Measurements from ENCODE around the gene PTGDR2. TPM values are rescaled to one million over a fixed set of nuclear protein-coding genes. Genes with fewer than 3 reads are reported as not detected.

PTGDR2 gene
- total and polyA plus RNA-seq, 8 donors, result 0.09 to 5.7 (median 0.43) TPM

DNA sequence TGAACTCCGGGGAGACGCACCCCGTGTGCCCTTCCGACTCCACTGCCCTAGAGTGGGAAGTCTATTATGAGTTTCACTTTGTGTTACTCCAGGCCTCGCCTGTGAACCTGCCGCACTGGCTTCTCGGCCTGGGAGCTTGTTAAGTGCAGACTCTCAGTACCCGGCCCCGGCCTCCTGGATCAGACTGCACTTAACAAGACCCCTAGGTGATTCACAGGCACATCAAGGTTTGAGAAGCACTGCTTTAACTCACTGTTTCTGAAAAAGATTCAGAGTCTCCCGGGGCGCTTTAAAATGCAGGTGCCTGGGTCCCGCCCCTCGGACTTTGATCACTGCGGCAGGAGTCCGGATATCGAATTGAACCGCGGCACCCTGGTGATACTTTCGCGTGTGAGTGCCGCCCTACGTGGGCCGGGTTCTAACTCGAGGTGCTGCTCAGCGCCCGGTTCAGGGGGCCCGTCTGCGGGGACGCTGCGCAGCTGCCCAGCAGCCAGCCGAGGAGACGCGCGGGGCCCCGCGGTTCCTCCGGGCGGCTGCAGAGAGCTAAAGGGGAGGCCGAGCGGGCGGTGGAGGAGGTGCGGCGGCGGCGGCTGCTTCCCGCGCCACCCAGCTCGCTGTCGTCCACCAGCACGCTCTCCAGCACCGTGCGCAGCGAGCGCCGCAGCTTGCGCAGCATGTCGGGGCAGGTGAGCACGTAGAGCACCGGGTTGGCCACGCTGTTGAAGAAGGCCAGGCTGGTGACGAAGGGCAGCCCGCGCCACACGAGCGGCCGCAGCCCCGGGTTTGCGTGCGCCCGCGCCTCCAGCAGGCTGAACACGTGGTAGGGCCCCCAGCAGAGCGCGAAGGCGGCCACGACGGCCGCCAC lies 3.4 kb downstream of the PTGDR2 start:
- WGBS, 2 donors, result 23 to 25% methylated on average over 78 of the region's 78 CpGs
- H3K4me1 ChIP-seq, result no peaks in the 10 kb centered on the region
- intact Hi-C loops (cut with DNase I), result no loop called here
- H3K4me3 ChIP-seq, result peak overlapping the region; percentile 3 to 44 (median 22)
- ATAC-seq (peak; percentile 77 to 94 (median 82)), DNase-seq (peak; percentile 39 to 81 (median 65)), FAIRE-seq (no peak)
- peak overlapping the region in 3 of 4 donors; percentile 44 to 57 (median 53) for H3K27ac ChIP-seq
- TF ChIP-seq, protein P1, sequence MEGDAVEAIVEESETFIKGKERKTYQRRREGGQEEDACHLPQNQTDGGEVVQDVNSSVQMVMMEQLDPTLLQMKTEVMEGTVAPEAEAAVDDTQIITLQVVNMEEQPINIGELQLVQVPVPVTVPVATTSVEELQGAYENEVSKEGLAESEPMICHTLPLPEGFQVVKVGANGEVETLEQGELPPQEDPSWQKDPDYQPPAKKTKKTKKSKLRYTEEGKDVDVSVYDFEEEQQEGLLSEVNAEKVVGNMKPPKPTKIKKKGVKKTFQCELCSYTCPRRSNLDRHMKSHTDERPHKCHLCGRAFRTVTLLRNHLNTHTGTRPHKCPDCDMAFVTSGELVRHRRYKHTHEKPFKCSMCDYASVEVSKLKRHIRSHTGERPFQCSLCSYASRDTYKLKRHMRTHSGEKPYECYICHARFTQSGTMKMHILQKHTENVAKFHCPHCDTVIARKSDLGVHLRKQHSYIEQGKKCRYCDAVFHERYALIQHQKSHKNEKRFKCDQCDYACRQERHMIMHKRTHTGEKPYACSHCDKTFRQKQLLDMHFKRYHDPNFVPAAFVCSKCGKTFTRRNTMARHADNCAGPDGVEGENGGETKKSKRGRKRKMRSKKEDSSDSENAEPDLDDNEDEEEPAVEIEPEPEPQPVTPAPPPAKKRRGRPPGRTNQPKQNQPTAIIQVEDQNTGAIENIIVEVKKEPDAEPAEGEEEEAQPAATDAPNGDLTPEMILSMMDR (IDR thresholded peaks at IDR 0.05), result no peak
- H3K36me3 ChIP-seq, result peaks cover 0 to 16% (median 5%) of the 10 kb centered on the region in 3 donors
- no peaks in the 10 kb centered on the region for H3K9me3 ChIP-seq
- H3K27me3 ChIP-seq, result no peaks in the 10 kb centered on the region

DNA sequence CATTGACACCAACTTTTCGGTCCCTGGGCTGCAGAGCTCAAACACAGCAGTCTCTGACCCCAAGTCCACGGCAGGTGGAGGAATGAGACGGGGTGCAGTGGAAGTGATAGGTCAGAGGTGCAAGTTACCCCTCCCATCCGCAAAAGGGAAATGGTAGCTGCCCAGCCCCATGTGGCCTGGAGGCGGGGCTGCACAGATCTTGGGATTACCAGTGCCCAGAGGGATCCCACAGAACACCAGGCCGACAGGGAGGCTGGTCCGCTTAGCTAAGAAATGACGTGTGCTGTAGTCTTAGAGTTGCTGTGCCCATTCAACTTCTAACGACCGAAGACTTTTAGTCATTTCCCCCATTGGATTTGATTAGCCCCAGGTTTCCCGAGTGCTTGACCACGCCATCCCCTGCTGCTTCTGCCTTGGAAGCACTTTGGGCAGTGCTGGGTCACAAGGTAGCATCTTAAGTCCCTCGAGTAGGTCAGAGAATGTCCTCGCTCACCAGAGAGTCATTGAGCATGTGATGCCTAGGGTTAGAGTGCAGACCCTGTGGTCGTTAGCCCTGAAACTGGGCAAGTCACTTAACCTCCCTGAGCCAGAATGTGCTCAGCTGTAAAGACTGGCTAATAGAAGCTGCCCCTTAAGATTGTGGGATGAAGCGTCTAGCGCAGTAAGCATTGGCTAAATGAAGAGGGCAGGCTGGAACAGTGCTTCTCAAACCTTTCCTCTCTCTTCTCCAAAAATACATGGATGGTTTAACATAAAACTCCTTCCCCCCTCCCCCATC lies 4.2 kb downstream of the PTGDR2 start:
- TF ChIP-seq, protein P1 (IDR thresholded peaks at IDR 0.05), result no peak
- no peaks in the 10 kb centered on the region for H3K4me1 ChIP-seq
- WGBS, 2 donors, result 92% methylated on average over 17 of the region's 17 CpGs
- DNase-seq (peak in 1 of 6 donors; percentile 17), FAIRE-seq (no peak), ATAC-seq (no peak)
- intact Hi-C loops (cut with DNase I), result no loop called here
- H3K27me3 ChIP-seq, result no peaks in the 10 kb centered on the region
- H3K36me3 ChIP-seq, result peaks cover 0 to 16% (median 5%) of the 10 kb centered on the region in 3 donors
- H3K9me3 ChIP-seq, result no peaks in the 10 kb centered on the region
- peak overlapping the region in 2 of 4 donors; percentile 39 to 44 for H3K4me3 ChIP-seq
- peak overlapping the region in 1 of 4 donors; percentile 57 for H3K27ac ChIP-seq

DNA sequence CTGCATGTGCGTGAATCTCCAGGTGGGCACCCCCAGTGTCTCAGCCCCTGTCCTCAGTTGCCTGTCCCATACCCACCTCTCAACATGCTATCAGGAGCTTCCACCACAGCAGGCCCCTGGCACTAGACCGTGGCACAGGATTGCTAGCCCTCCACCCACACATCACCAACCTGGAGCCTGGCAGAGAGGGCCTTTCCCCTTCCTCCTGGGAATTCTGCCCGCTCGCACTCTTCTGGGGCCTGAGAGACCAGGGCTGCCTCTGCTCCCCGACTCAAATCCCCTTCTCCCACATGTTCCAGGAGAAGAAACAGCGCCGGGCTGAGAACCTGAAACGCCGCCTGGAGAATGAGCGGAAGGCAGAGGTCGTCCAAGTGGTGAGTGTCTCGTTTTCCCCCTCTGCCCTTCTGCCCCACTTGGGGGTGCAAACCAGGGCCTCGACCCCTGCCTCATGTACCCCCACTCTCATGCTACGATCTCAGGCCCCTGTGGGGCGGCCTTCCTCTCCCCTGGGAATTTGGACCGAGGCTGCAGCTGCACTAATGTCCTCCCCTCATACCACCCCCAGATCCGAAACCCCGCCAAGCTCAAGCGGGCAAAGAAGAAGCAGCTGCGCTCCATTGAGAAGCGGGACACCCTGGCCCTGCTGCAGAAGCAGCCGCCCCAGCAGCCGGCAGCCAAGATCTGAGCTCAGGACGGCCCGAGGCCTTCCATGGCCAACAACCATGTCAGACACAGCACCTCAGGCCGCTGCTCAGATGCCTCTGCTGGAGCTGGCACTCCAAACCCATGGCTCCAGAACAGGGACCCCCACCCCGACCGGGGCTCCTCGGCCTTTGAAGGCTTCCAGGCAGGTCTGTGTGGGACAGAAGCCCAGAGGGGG lies 5.9 kb downstream of the PTGDR2 start:
- FAIRE-seq, result no peak
- no peak overlapping the region for H3K4me3 ChIP-seq
- H3K4me1 ChIP-seq, result peaks cover 0 to 6% (median 0%) of the 10 kb centered on the region in 3 donors
- no peaks in the 10 kb centered on the region for H3K9me3 ChIP-seq
- H3K27ac ChIP-seq, result no peak overlapping the region
- H3K27me3 ChIP-seq, result no peaks in the 10 kb centered on the region
- H3K36me3 ChIP-seq, result peaks cover 0 to 16% (median 5%) of the 10 kb centered on the region in 3 donors
- WGBS, 2 donors, result 90 to 91% methylated on average over 29 of the region's 29 CpGs
- TF ChIP-seq, protein P1 (IDR thresholded peaks at IDR 0.05), result no peak
- intact Hi-C loops (cut with DNase I), result loop anchor here in 1 of 3 donors (10.0 kb wide), 1 partner anchor 45 kb away; no protein-coding TSS in a partner anchor
- DNase-seq, result no peak
- ATAC-seq, result no peak

DNA sequence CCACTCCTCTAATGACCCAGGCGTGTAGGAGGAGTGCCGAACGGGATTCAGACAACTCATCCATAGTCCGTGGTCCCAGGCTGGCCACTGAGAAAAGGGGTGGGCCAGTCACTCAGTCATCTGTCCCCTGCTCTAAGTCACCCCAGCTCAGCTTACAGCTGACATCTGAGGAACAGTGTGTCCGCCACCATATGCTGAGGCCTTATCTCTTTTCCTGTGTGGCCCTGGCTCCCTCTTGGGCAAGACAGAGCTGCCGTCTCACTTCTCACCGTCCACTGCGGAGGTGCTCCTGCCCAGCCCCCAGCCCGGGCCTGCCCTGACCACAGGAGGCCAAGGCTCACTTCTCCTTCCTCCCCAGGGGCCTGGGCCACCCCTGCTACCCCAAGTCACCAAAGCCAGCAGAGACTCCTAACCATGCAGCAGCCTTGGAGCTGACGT lies 7.0 kb downstream of the PTGDR2 start:
- H3K36me3 ChIP-seq, result peaks cover 0 to 16% (median 5%) of the 10 kb centered on the region in 3 donors
- intact Hi-C loops (cut with DNase I), result loop anchor here in 1 of 3 donors (10.0 kb wide), 1 partner anchor 46 kb away; no protein-coding TSS in a partner anchor
- WGBS, 2 donors, result 85 to 91% methylated on average over 10 of the region's 10 CpGs
- DNase-seq, result no peak
- H3K9me3 ChIP-seq, result no peaks in the 10 kb centered on the region
- FAIRE-seq, result no peak
- no peak overlapping the region for H3K4me3 ChIP-seq
- no peaks in the 10 kb centered on the region for H3K27me3 ChIP-seq
- TF ChIP-seq, protein P1 (IDR thresholded peaks at IDR 0.05), result no peak
- H3K4me1 ChIP-seq, result peaks cover 0 to 8% (median 6%) of the 10 kb centered on the region in 3 donors
- no peak for ATAC-seq
- H3K27ac ChIP-seq, result no peak overlapping the region
